ENCODE measurements around the gene ZNF783.
"Not testable (repeated sequence)": the region's sequence is repeated elsewhere in the genome, so short reads cannot be mapped to it uniquely, and the experiment has no call there.

Gene ZNF783

GRCh38 chr7:149329766-149330334 is 67.9 kb downstream of the ZNF783 start:
- DNase-seq (ENCODE audit: low read depth, low spot score), result no peak

GRCh38 chr7:149330914-149331567 is 69.0 kb downstream of the ZNF783 start:
- DNase-seq (ENCODE audit: low read depth, low spot score), result no peak

GRCh38 chr7:149332602-149333320 is 70.8 kb downstream of the ZNF783 start:
- DNase-seq (ENCODE audit: low read depth, low spot score), result not testable (repeated sequence)

GRCh38 chr7:149333321-149333717 is 71.3 kb downstream of the ZNF783 start:
- no peak for DNase-seq (ENCODE audit: low read depth, low spot score)

GRCh38 chr7:149334219-149334618 is 72.2 kb downstream of the ZNF783 start:
- no peak for DNase-seq (ENCODE audit: low read depth, low spot score)
